H4 (cell line): ENCODE data around the gene TPMT. TPM values are rescaled to one million over a fixed set of nuclear protein-coding genes. Genes with fewer than 3 reads are reported as not detected.
"Not testable (repeated sequence)": the region's sequence is repeated elsewhere in the genome, so short reads cannot be mapped to it uniquely, and the experiment has no call there.

Experiments used
- DNase-seq: peaks from one replicate; pipeline ENCODE4 v3.0.0-alpha.2; 2015; ENCODE audit warnings: low spot score
- total RNA-seq: library from RNA; depleted of rRNA; stranded (reverse); fragments of >200 nt; shearing (Covaris generic); gene quantifications from 2 replicates; pipeline ENCODE4 v1.2.3, GENCODE V29; 2014; rRNA removed

Gene TPMT
- total RNA-seq: 16.6 and 17.1 TPM in 2 replicates

- no peak for DNase-seq
Observed at GRCh38 chr6:18154507-18155149, at the start of gene TPMT. TPMT (minus strand) TSS chr6:18155077; CDS start chr6:18149127, 5,950 bp downstream.

DNA sequence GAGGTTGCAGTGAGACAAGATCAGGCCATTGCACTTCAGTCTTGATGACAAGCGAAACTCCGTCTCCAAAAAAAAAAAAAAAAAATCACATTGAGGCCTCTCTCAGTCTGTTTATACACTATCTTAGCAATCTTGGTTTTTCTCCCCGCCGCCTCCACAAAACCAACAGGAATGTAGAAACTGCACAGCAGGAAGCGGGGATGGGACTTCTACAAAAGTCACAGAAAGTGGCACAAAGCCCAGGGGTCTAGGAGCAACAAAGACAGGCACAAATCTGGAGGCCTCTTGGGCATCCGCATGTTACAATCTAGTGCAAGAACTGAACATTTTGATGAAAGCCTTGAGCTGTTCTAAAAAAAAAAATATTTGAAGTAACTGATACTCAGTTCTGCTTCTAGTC is 48.9 kb upstream of the TPMT start:
- DNase-seq: peak; percentile 43

- no peak for DNase-seq
Observed at GRCh38 chr6:18192026-18192425, 37.1 kb upstream of the TPMT start.

DNA sequence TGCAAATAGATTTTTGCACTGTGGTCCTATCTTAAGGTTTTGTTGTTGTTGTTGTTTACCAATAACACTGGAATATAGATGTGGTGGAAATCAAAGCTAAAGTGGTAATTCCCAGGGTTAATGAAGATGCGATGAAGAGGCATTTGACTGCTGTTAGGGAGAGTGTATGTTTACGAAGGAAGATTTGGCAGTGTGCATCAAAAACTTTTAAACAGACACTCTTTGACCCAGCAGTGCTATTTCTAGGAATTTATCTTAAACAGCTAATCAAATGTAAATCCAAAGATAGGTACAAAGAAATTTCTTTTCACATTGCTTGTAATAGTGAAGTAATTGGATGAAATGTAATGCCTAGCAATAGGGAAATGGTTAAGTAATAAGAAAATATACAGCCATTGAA is 34.3 kb upstream of the TPMT start:
- no peak for DNase-seq

DNA sequence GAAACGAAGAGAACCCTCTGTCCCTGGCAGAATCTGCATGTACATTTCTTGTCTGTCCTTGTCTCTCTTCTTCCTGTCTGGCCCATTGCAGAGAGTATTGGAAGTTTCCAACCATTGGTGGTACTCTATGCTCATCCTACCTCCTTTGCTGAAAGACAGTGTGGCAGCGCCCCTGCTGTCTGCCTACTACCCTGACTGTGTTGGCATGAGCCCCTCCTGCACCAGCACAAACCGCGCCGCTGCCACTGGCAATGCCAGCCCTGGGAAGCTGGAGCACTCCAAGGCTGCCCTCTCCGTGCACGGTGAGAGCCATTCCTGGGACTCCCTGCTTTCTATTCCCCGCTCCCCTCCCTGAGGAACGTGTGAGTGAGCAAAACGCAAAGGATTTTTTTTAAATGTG is 32.8 kb upstream of the TPMT start:
- DNase-seq: no peak

GRCh38 chr6:18186540-18187250 is 31.8 kb upstream of the TPMT start:
- DNase-seq: no peak

- DNase-seq: no peak
Observed at GRCh38 chr6:18186033-18186432, 31.2 kb upstream of the TPMT start.

- DNase-seq: no peak
Observed at GRCh38 chr6:18185624-18186023, 30.7 kb upstream of the TPMT start.

DNA sequence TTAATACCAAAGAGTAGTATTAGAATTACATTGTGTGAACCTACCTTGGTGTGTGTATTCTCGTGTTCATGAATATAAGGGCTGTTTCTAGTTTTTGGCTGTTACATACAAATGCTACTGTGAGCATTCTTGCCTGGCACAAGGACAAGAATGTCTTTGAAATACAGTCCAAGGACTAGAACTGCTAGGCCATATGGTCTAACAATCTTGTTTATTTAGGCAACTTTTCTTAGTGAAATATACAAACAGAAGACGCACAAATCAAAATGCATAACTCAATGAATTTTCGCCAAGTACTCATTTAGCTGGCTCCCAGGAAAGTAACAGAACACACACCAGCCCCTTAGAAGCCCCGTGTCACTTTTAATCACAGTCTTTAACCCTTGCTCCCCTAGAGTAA is 28.9 kb upstream of the TPMT start:
- no peak for DNase-seq

- DNase-seq: no peak
Observed at GRCh38 chr6:18182568-18182967, 27.7 kb upstream of the TPMT start.

DNA sequence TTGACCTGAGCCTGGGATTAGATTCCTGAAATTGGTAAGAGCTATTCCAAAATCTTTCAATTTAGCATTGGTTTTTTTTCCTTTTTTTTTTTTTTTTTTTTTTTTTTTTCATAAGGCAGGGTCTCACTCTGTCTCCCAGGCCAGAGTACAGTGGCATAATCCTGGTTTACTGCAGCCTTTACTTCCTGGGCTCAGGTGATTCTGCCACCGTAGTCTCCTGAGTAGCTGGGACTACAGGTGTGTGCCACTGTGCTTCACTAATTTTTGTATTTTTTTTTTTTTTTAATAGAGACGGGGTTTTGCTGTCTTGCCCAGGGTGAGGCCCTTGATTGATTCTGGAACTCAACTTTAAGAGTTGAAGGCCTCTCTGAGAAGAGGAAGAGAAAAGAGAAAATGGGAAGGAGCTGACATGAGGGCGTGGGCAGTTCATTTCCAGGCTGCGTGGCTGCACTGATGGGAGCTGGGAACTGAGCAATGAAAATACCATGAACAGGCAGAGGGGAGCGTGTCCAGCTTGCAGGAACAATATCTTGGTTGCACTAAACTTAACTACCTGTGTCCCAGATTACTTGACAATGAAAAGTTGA is 25.0 kb upstream of the TPMT start:
- DNase-seq: no peak

GRCh38 chr6:18178960-18179615 is 24.2 kb upstream of the TPMT start:
- no peak for DNase-seq

DNA sequence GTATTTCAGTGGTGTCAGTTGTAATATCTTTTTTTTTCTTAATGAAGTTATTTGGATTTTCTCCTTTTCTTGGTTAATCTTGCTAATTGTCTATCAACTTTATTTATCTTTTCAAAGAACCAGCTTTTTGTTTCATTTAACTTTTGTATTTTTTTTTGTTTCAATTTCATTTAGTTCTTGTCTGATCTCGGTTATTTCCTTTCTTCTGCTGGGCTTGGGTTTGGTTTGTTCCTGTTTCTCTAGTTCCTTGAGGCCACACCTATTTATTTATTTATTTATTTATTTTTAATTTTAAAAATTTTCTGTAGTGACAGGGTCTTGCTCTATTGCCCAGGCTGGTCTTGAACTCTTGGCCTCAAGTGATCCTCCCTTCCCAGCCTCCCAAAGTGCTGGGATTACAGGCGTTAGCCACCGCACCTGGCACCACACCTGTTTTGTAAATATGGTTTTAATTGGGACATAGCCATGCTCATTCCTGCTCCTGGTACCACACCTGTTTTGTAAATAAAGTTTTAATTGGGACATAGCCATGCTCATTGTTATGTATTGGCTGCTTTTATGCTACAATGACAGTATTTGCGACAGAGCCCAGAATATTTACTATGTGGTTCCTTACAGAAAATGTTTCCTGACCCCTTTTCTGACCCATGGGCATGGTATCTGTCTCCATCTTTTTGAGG is 22.5 kb upstream of the TPMT start:
- no peak for DNase-seq

DNA sequence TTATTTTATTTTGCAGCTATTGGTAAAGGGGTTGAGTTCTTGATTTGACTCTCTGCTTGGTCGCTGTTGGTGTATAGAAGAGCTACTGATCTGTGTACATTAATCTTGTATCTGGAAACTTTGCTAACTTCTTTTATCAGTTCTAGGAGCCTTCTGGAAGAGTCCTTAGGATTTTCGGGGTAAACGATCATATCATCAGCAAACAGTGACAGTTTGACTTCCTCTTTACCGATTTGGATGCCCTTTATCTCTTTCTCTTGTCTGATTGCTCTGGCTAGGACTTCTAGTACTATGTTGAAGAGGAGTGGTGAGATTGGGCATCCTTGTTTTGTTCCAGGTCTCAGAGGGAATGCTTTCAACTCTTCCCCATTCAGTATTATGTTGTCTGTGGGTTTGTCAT is 21.3 kb upstream of the TPMT start:
- DNase-seq: not testable (repeated sequence)

DNA sequence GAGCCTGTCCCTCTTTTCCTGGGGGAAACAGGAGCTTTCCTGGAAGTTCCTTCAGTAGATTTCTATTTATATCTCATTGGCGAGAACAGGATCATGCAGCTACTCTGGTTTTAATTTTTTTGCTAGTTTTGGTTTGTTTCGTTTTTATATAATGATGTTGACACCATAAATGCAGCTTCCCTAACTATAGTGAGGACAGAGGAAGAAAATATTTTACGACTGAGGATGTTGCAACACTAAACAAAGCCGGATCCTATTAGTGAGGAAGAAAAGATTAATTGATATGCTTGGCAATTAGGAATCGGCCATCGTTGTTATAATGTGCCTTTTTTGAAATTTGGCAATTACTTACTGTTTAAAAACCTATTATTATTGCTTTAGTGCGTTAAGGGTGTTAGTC is 17.0 kb upstream of the TPMT start:
- no peak for DNase-seq

- DNase-seq: no peak
Observed at GRCh38 chr6:18168264-18168663, 13.4 kb upstream of the TPMT start.

GRCh38 chr6:18166312-18167036 is 11.6 kb upstream of the TPMT start:
- DNase-seq: no peak

- no peak for DNase-seq
Observed at GRCh38 chr6:18165751-18166150, 10.9 kb upstream of the TPMT start.

DNA sequence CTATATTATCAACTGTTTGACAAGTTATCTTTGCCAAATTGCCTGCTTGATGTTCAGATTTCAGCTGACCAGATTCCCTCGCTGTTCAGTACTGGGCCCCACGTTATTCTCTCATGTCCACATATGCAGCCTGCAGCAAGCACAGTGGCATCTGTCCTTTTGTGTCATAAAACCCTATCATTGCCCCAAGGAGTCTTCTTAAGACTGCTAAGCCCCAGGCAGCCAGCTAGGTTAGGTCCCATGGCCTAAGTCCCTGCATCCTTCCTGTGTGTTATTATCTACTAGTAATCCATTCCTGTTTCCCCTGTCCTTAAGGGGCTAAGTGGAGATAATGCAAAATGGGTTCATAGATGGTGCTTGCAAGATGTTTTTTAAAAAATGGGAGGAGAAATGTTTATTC is 7.5 kb upstream of the TPMT start:
- DNase-seq: no peak

GRCh38 chr6:18161431-18161830 is 6.6 kb upstream of the TPMT start:
- no peak for DNase-seq

GRCh38 chr6:18160911-18161310 is 6.0 kb upstream of the TPMT start:
- DNase-seq: no peak
